Jurkat, Clone E6-1 (cell line): Measurements from ENCODE around the gene TM9SF2.

Experiments
- DNase-seq: peaks from one replicate; pipeline ENCODE4 v3.0.0-alpha.2; 2011; ENCODE audit warnings: low read depth, low spot score
- H3K4me3 ChIP-seq: 2 replicates; pipeline ENCODE4 v1.5.1; 2011; ENCODE audit warnings: mild to moderate bottlenecking, low read length, control low read depth, moderate library complexity

TM9SF2 gene

GRCh38 chr13:99605420-99606323 lies 104.4 kb downstream of the TM9SF2 start:
- peak overlapping the region; percentile 68 for H3K4me3 ChIP-seq
- DNase-seq, result no peak

GRCh38 chr13:99606324-99607066 lies 105.2 kb downstream of the TM9SF2 start, which contains the start of gene CLYBL:
TSS of gene CLYBL (plus strand) at chr13:99606690.
- peak; percentile 66 for DNase-seq
- H3K4me3 ChIP-seq, result peak within 1 kb of the TSS; percentile 82

- H3K4me3 ChIP-seq, result no peak overlapping the region
- no peak for DNase-seq
Observed at GRCh38 chr13:99608345-99608744, 107.1 kb downstream of the TM9SF2 start.

- DNase-seq, result no peak
- no peak overlapping the region for H3K4me3 ChIP-seq
Observed at GRCh38 chr13:99610702-99611289, 109.5 kb downstream of the TM9SF2 start.
